ENCODE results near the gene MTMR3.

Gene MTMR3

GRCh38 chr22:29892315-29893156 lies 9.6 kb downstream of the MTMR3 start:
- Histone ChIP-seq H3K36me3 (ENCODE audit: insufficient read depth) (no peaks in the 10 kb centered on the region), H3K4me2 (no peak overlapping the region), H3K79me2 (ENCODE audit: insufficient read depth, low read depth) (peaks cover 55% of the 10 kb centered on the region; the same call in 1 of the 2 replicates), H3K4me1 (ENCODE audit: low read depth, poor library complexity, severe bottlenecking) (no peaks in the 10 kb centered on the region), H4K20me1 (ENCODE audit: insufficient read depth) (no peaks in the 10 kb centered on the region), H3K27ac (no peak overlapping the region), H3K9ac (no peak overlapping the region), H3K27me3 (ENCODE audit: insufficient read depth, low read depth) (no peaks in the 10 kb centered on the region), H3K4me3 (IDR thresholded peaks at IDR 0.05; ENCODE audit: insufficient read depth, low read depth, low read length) (no peak overlapping the region), H2AFZ (ENCODE audit: low read depth) (no peak overlapping the region)
- TF ChIP-seq CTCF (conservative IDR thresholded peaks at IDR 0.05; ENCODE audit: low read depth, low read length): no peak

- H3K79me2 ChIP-seq (ENCODE audit: insufficient read depth, low read depth): peaks cover 1% of the 10 kb centered on the region; the same call in 1 of the 2 replicates
These were observed 18.4 kb downstream of the MTMR3 start for GRCh38 chr22:29901354-29901753.

GRCh38 chr22:29903371-29903770 lies 20.4 kb downstream of the MTMR3 start:
- Histone ChIP-seq H3K4me2 (no peak overlapping the region), H3K4me1 (ENCODE audit: low read depth, poor library complexity, severe bottlenecking) (peaks cover 13% of the 10 kb centered on the region), H3K36me3 (ENCODE audit: insufficient read depth) (no peaks in the 10 kb centered on the region), H3K4me3 (IDR thresholded peaks at IDR 0.05; ENCODE audit: insufficient read depth, low read depth, low read length) (no peak overlapping the region), H4K20me1 (ENCODE audit: insufficient read depth) (no peaks in the 10 kb centered on the region), H2AFZ (ENCODE audit: low read depth) (no peak overlapping the region), H3K79me2 (ENCODE audit: insufficient read depth, low read depth) (no peaks in the 10 kb centered on the region; the same call in 1 of the 2 replicates), H3K27me3 (ENCODE audit: insufficient read depth, low read depth) (no peaks in the 10 kb centered on the region), H3K9ac (no peak overlapping the region), H3K27ac (no peak overlapping the region)
- TF ChIP-seq CTCF (conservative IDR thresholded peaks at IDR 0.05; ENCODE audit: low read depth, low read length): no peak

More at GRCh38 chr22:29901354-29901753, 18.4 kb downstream of the MTMR3 start:
- H3K4me1 ChIP-seq (ENCODE audit: low read depth, poor library complexity, severe bottlenecking): no peaks in the 10 kb centered on the region
- no peak for TF ChIP-seq CTCF (conservative IDR thresholded peaks at IDR 0.05; ENCODE audit: low read depth, low read length)
- H3K27me3 ChIP-seq (ENCODE audit: insufficient read depth, low read depth): no peaks in the 10 kb centered on the region
- no peaks in the 10 kb centered on the region for H3K36me3 ChIP-seq (ENCODE audit: insufficient read depth)
- no peak overlapping the region for H2AFZ ChIP-seq (ENCODE audit: low read depth)
- H4K20me1 ChIP-seq (ENCODE audit: insufficient read depth): no peaks in the 10 kb centered on the region
- H3K4me3 ChIP-seq (IDR thresholded peaks at IDR 0.05; ENCODE audit: insufficient read depth, low read depth, low read length): no peak overlapping the region
- H3K4me2 ChIP-seq: no peak overlapping the region
- no peak overlapping the region for H3K9ac ChIP-seq
- H3K27ac ChIP-seq: no peak overlapping the region

- Histone ChIP-seq H2AFZ (ENCODE audit: low read depth) (no peak overlapping the region), H3K36me3 (ENCODE audit: insufficient read depth) (no peaks in the 10 kb centered on the region), H3K27me3 (ENCODE audit: insufficient read depth, low read depth) (no peaks in the 10 kb centered on the region), H3K4me1 (ENCODE audit: low read depth, poor library complexity, severe bottlenecking) (peaks cover 14% of the 10 kb centered on the region), H3K27ac (no peak overlapping the region), H3K4me3 (IDR thresholded peaks at IDR 0.05; ENCODE audit: insufficient read depth, low read depth, low read length) (no peak overlapping the region), H3K79me2 (ENCODE audit: insufficient read depth, low read depth) (no peaks in the 10 kb centered on the region; the same call in 1 of the 2 replicates), H3K9ac (no peak overlapping the region), H4K20me1 (ENCODE audit: insufficient read depth) (no peaks in the 10 kb centered on the region), H3K4me2 (no peak overlapping the region)
- no peak for TF ChIP-seq CTCF (conservative IDR thresholded peaks at IDR 0.05; ENCODE audit: low read depth, low read length)
These were observed 21.0 kb downstream of the MTMR3 start for GRCh38 chr22:29904020-29904419.
